HK-2 (cell line): ENCODE data around the gene ZNF664.

ENCODE experiments used
- DNase-seq: peaks from one replicate; pipeline ENCODE4 v3.0.0-alpha.2; 2018; ENCODE audit not compliant: unreplicated experiment

The ZNF664 gene

GRCh38 chr12:124010687-124011086 is 37.7 kb downstream of the ZNF664 start:
- DNase-seq = no peak

- no peak for DNase-seq
Observed at GRCh38 chr12:124011435-124012115, 38.6 kb downstream of the ZNF664 start.

GRCh38 chr12:124013073-124013472 is 40.1 kb downstream of the ZNF664 start:
- DNase-seq = no peak

GRCh38 chr12:124015494-124016461 is 42.8 kb downstream of the ZNF664 start:
- DNase-seq = no peak

GRCh38 chr12:124017064-124017463 is 44.0 kb downstream of the ZNF664 start:
- no peak for DNase-seq

GRCh38 chr12:124018539-124018938 is 45.5 kb downstream of the ZNF664 start:
- DNase-seq = no peak

- DNase-seq = no peak
Observed at GRCh38 chr12:124019115-124019514, 46.1 kb downstream of the ZNF664 start.

GRCh38 chr12:124020514-124020949 is 47.5 kb downstream of the ZNF664 start:
- DNase-seq = no peak

- no peak for DNase-seq
Observed at GRCh38 chr12:124021007-124021406, 48.0 kb downstream of the ZNF664 start.

GRCh38 chr12:124022161-124022560 is 49.1 kb downstream of the ZNF664 start:
- DNase-seq = no peak

- no peak for DNase-seq
Observed at GRCh38 chr12:124024263-124024678, 51.3 kb downstream of the ZNF664 start.

- no peak for DNase-seq
Observed at GRCh38 chr12:124024776-124025175, 51.8 kb downstream of the ZNF664 start.

GRCh38 chr12:124025661-124026060 is 52.6 kb downstream of the ZNF664 start:
- no peak for DNase-seq

GRCh38 chr12:124026755-124027745 is 54.0 kb downstream of the ZNF664 start:
- DNase-seq = no peak

GRCh38 chr12:124027753-124028554 is 54.9 kb downstream of the ZNF664 start:
- no peak for DNase-seq

GRCh38 chr12:124028555-124028925 is 55.5 kb downstream of the ZNF664 start:
- DNase-seq = no peak

GRCh38 chr12:124030008-124030407 is 57.0 kb downstream of the ZNF664 start:
- no peak for DNase-seq

- DNase-seq = no peak
Observed at GRCh38 chr12:124030510-124030909, 57.5 kb downstream of the ZNF664 start.

GRCh38 chr12:124031058-124031457 is 58.0 kb downstream of the ZNF664 start:
- no peak for DNase-seq

GRCh38 chr12:124032265-124032886 is 59.4 kb downstream of the ZNF664 start:
- peak; percentile 31 for DNase-seq
